Activated B cell treated with CpG ODN at 0.5 μM for 24 hours (primary cell): ENCODE data around the gene PIP5K1B. TPM values are rescaled to one million over a fixed set of nuclear protein-coding genes. Genes with fewer than 3 reads are reported as not detected.

Experiments
- ATAC-seq: fragments of 200-7000 bp; cut with Tn5 transposase; one replicate; pipeline ENCODE4 v1.10.0; 2021; ENCODE audit warnings: low read depth, mild to moderate bottlenecking, moderate library complexity
- CTCF ChIA-PET: fragments of 350-600 bp; sonication (Branson Sonifier 250); formaldehyde crosslinking; loops from one replicate; lab custom pipeline; 2021; ENCODE audit warnings: antibody characterized with exemption; lab: Charles Lee
- POLR2A ChIA-PET: fragments of 350-600 bp; sonication (Branson Sonifier 250); formaldehyde crosslinking; loops from one replicate; lab custom pipeline; 2021; ENCODE audit warnings: antibody characterized with exemption; lab: Charles Lee
- DNase-seq: peaks from one replicate; pipeline ENCODE4 v3.0.0; 2022
- H3K27ac Mint-ChIP-seq: one replicate; pipeline ENCODE4 v1.8.0; 2020; ENCODE audit warnings: mixed read lengths
- H3K27me3 Mint-ChIP-seq: one replicate; pipeline ENCODE4 v1.8.0; 2021; ENCODE audit warnings: mixed read lengths
- H3K36me3 Mint-ChIP-seq: one replicate; pipeline ENCODE4 v1.8.0; 2021; ENCODE audit warnings: low read depth, mixed read lengths
- H3K4me1 Mint-ChIP-seq: one replicate; pipeline ENCODE4 v1.8.0; 2021; ENCODE audit warnings: mixed read lengths
- H3K4me3 Mint-ChIP-seq: one replicate; pipeline ENCODE4 v1.8.0; 2020; ENCODE audit warnings: mild to moderate bottlenecking, mixed read lengths
- H3K9me3 Mint-ChIP-seq: one replicate; pipeline ENCODE4 v1.8.0; 2020; ENCODE audit warnings: mixed read lengths
- intact Hi-C: fragments of 100-400 bp; cut with micrococcal nuclease; formaldehyde crosslinking; loops from one replicate; pipeline ENCODE4 v1.15.1; 2024
- total RNA-seq: library from RNA; stranded (reverse); gene quantifications from 2 replicates; pipeline ENCODE4 v1.2.3, GENCODE V29; 2022
- TF ChIP-seq, protein P1 (sequence below): fragments of 200-600 bp; IDR thresholded peaks from one replicate; pipeline ENCODE4 v1.8.0; 2022; ENCODE audit warnings: antibody characterized with exemption, mild to moderate bottlenecking

The PIP5K1B gene
- total RNA-seq, 1 donor from 2014 or later = 22.0 TPM

- CTCF ChIA-PET = interaction anchor here (0.9 kb wide), 1 partner anchor 278 kb away, joined by 3 read pairs; no protein-coding TSS in a partner anchor
Measured at GRCh38 chr9:68964102-68964541, 259.1 kb downstream of the PIP5K1B start.

GRCh38 chr9:68964765-68965164 is 259.7 kb downstream of the PIP5K1B start:
- CTCF ChIA-PET = interaction anchor here (0.9 kb wide), 1 partner anchor 278 kb away, joined by 3 read pairs; no protein-coding TSS in a partner anchor
- Mint-ChIP-seq H3K27ac (no peak overlapping the region), H3K27me3 (no peaks in the 10 kb centered on the region), H3K4me3 (no peak overlapping the region), H3K9me3 (no peaks in the 10 kb centered on the region), H3K4me1 (peaks cover 8% of the 10 kb centered on the region), H3K36me3 (peaks cover 51% of the 10 kb centered on the region)
- ATAC-seq = no peak
- POLR2A ChIA-PET = no interaction called here
- intact Hi-C loops = no loop called here
- no peak for DNase-seq
- TF ChIP-seq, protein P1, sequence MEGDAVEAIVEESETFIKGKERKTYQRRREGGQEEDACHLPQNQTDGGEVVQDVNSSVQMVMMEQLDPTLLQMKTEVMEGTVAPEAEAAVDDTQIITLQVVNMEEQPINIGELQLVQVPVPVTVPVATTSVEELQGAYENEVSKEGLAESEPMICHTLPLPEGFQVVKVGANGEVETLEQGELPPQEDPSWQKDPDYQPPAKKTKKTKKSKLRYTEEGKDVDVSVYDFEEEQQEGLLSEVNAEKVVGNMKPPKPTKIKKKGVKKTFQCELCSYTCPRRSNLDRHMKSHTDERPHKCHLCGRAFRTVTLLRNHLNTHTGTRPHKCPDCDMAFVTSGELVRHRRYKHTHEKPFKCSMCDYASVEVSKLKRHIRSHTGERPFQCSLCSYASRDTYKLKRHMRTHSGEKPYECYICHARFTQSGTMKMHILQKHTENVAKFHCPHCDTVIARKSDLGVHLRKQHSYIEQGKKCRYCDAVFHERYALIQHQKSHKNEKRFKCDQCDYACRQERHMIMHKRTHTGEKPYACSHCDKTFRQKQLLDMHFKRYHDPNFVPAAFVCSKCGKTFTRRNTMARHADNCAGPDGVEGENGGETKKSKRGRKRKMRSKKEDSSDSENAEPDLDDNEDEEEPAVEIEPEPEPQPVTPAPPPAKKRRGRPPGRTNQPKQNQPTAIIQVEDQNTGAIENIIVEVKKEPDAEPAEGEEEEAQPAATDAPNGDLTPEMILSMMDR = no peak

More at GRCh38 chr9:68964102-68964541, 259.1 kb downstream of the PIP5K1B start:
- peaks cover 8% of the 10 kb centered on the region for H3K4me1 Mint-ChIP-seq
- TF ChIP-seq, protein P1 = no peak
- no peak overlapping the region for H3K4me3 Mint-ChIP-seq
- no peak for ATAC-seq
- no peak for DNase-seq
- H3K27me3 Mint-ChIP-seq = no peaks in the 10 kb centered on the region
- intact Hi-C loops = no loop called here
- H3K27ac Mint-ChIP-seq = no peak overlapping the region
- peaks cover 51% of the 10 kb centered on the region for H3K36me3 Mint-ChIP-seq
- POLR2A ChIA-PET = no interaction called here
- no peaks in the 10 kb centered on the region for H3K9me3 Mint-ChIP-seq

- no peaks in the 10 kb centered on the region for H3K9me3 Mint-ChIP-seq
- ATAC-seq = no peak
- no peaks in the 10 kb centered on the region for H3K27me3 Mint-ChIP-seq
- no peak overlapping the region for H3K4me3 Mint-ChIP-seq
- H3K27ac Mint-ChIP-seq = no peak overlapping the region
- TF ChIP-seq, protein P1 = no peak
- ChIA-PET POLR2A (no interaction called here), CTCF (no interaction called here)
- no peak for DNase-seq
- H3K36me3 Mint-ChIP-seq = peaks cover 48% of the 10 kb centered on the region
- intact Hi-C loops = no loop called here
- H3K4me1 Mint-ChIP-seq = peaks cover 8% of the 10 kb centered on the region
Measured at GRCh38 chr9:68966496-68966944, 261.5 kb downstream of the PIP5K1B start.

DNA sequence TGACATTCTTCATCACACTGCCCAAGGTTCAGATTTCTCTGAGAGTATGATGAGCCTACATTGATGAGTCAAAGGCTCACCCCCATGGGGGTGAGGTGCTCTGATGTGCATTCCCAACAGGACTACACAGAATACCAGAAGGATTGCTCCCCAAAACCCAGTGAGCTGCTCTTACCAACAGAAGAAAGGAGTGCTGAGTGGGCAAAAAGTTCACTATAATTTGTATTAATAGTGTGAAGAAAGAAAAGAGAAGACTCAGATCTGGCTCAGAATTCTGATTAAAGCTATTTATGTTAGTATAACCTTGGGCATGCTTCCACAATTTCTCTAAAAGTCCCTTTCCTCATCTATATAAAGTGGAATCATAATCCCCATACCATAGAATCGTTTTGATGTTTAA is 262.8 kb downstream of the PIP5K1B start:
- ATAC-seq (no peak), DNase-seq (no peak)
- intact Hi-C loops = no loop called here
- Mint-ChIP-seq H3K9me3 (no peaks in the 10 kb centered on the region), H3K27me3 (no peaks in the 10 kb centered on the region), H3K27ac (no peak overlapping the region), H3K36me3 (peaks cover 47% of the 10 kb centered on the region), H3K4me3 (no peak overlapping the region), H3K4me1 (peaks cover 8% of the 10 kb centered on the region)
- CTCF ChIA-PET = interaction anchor here (1.4 kb wide), 1 partner anchor 32 kb away, joined by 4 read pairs; no protein-coding TSS in a partner anchor
- TF ChIP-seq, protein P1 = no peak
- POLR2A ChIA-PET = interaction anchor here (0.5 kb wide), 1 partner anchor 10 kb away, joined by 3 read pairs; no protein-coding TSS in a partner anchor

DNA sequence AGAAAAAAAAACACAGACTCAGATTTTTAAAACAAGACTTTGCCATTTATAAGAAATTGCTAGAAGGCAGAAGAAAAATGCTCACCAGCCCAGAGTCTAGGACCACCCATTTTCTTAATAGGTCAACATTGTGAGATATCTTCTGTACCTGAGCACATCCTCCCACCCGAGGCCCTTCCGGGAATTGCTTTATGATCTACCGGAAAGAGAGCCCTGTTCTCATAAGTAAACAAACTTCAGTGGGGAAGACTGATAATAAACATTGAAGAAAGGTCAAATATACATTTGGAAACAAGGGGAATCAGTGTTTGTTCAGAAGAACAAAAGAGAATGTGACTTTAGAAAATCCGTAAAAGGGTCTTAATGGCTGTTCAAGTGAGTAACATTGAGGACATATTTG is 264.5 kb downstream of the PIP5K1B start:
- Mint-ChIP-seq H3K9me3 (no peaks in the 10 kb centered on the region), H3K27ac (no peak overlapping the region), H3K36me3 (peaks cover 36% of the 10 kb centered on the region), H3K27me3 (no peaks in the 10 kb centered on the region), H3K4me3 (no peak overlapping the region), H3K4me1 (peaks cover 19% of the 10 kb centered on the region)
- ChIA-PET CTCF (no interaction called here), POLR2A (no interaction called here)
- intact Hi-C loops = no loop called here
- ATAC-seq = no peak
- TF ChIP-seq, protein P1 = no peak
- no peak for DNase-seq
